SK-N-SH treated with all-trans-retinoic acid at 6 μM for 48 hours (cell line): ENCODE results near the gene ANO6.

Experiments
- ATAC-seq: fragments of 200-7000 bp; cut with Tn5 transposase; 3 replicates; pipeline ENCODE4 v1.9.1; 2020; ENCODE audit warnings: mild to moderate bottlenecking, moderate library complexity
- ARNTL ChIP-seq: fragments of 450-650 bp; formaldehyde crosslinking; IDR thresholded peaks from 2 replicates; pipeline ENCODE4 v1.5.0; 2020; ENCODE audit warnings: low read depth, mild to moderate bottlenecking, moderate library complexity, borderline replicate concordance
- BACH2 ChIP-seq: fragments of 250-450 bp; sonication (Bioruptor Pico); IDR thresholded peaks from 2 replicates; pipeline ENCODE4 v1.9.0; 2021; ENCODE audit warnings: mild to moderate bottlenecking, borderline replicate concordance
- CSDC2 ChIP-seq: fragments of 250-450 bp; sonication (Bioruptor Pico); IDR thresholded peaks from 2 replicates; pipeline ENCODE4 v1.5.0; 2020; ENCODE audit warnings: mild to moderate bottlenecking, moderate library complexity
- ESRRG ChIP-seq: fragments of 250-450 bp; sonication (Bioruptor Pico); IDR thresholded peaks from 2 replicates; pipeline ENCODE4 v1.6.1; 2021; ENCODE audit warnings: mild to moderate bottlenecking
- GLIS3 ChIP-seq: fragments of 250-450 bp; sonication (Bioruptor Pico); IDR thresholded peaks from 2 replicates; pipeline ENCODE4 v1.5.0; 2020; ENCODE audit warnings: mild to moderate bottlenecking, moderate library complexity
- ISL1 ChIP-seq: fragments of 250-450 bp; sonication (Bioruptor Pico); IDR thresholded peaks from 2 replicates; pipeline ENCODE4 v2.1.2; 2022; ENCODE audit warnings: mild to moderate bottlenecking, moderate library complexity
- OSR1 ChIP-seq: fragments of 250-450 bp; sonication (Bioruptor Pico); IDR thresholded peaks from 2 replicates; pipeline ENCODE4 v1.8.0; 2022; ENCODE audit warnings: moderate library complexity, mild to moderate bottlenecking, inconsistent platforms
- PATZ1 ChIP-seq: fragments of 250-450 bp; sonication (Bioruptor Pico); IDR thresholded peaks from 2 replicates; pipeline ENCODE4 v1.8.0; 2020; ENCODE audit warnings: mild to moderate bottlenecking, moderate library complexity, borderline replicate concordance
- PPARA ChIP-seq: fragments of 250-450 bp; sonication (Bioruptor Pico); IDR thresholded peaks from 2 replicates; pipeline ENCODE4 v1.5.0; 2020; ENCODE audit warnings: mild to moderate bottlenecking, borderline replicate concordance
- SNAI2 ChIP-seq: fragments of 250-450 bp; sonication (Bioruptor Pico); IDR thresholded peaks from 2 replicates; pipeline ENCODE4 v1.5.0; 2020; ENCODE audit warnings: mild to moderate bottlenecking, moderate library complexity
- TCF4 ChIP-seq: fragments of 250-450 bp; sonication (Bioruptor Pico); IDR thresholded peaks from 2 replicates; pipeline ENCODE4 v1.8.0; 2021; ENCODE audit warnings: mild to moderate bottlenecking, moderate library complexity, borderline replicate concordance
- TOX ChIP-seq: fragments of 250-450 bp; sonication (Bioruptor Pico); IDR thresholded peaks from 2 replicates; pipeline ENCODE4 v1.8.0; 2021; ENCODE audit warnings: mild to moderate bottlenecking, moderate library complexity, borderline replicate concordance
- ZC3H10 ChIP-seq: fragments of 250-450 bp; sonication (Bioruptor Pico); IDR thresholded peaks from 2 replicates; pipeline ENCODE4 v1.5.1; 2021; ENCODE audit warnings: mild to moderate bottlenecking, moderate library complexity
- ZFP3 ChIP-seq: fragments of 250-450 bp; sonication (Bioruptor Pico); IDR thresholded peaks from 2 replicates; pipeline ENCODE4 v1.5.0; 2020; ENCODE audit warnings: mild to moderate bottlenecking, moderate library complexity
- ZFP30 ChIP-seq: fragments of 450-650 bp; formaldehyde crosslinking; IDR thresholded peaks from 2 replicates; pipeline ENCODE4 v1.5.0; 2022; ENCODE audit warnings: mild to moderate bottlenecking, moderate library complexity
- ZNF565 ChIP-seq: fragments of 450-650 bp; formaldehyde crosslinking; conservative IDR thresholded peaks from 2 replicates; pipeline ENCODE4 v1.5.0; 2020; ENCODE audit warnings: low read depth, mild to moderate bottlenecking, moderate library complexity
- ZNF70 ChIP-seq: fragments of 450-650 bp; formaldehyde crosslinking; IDR thresholded peaks from 2 replicates; pipeline ENCODE4 v1.5.0; 2020; ENCODE audit warnings: mild to moderate bottlenecking, moderate library complexity
- ZNF8 ChIP-seq: fragments of 450-650 bp; formaldehyde crosslinking; IDR thresholded peaks from 2 replicates; pipeline ENCODE4 v1.5.0; 2020; ENCODE audit warnings: mild to moderate bottlenecking, moderate library complexity
- TF ChIP-seq, protein P1 (sequence below): fragments of 250-450 bp; sonication (Bioruptor Pico); IDR thresholded peaks from 2 replicates; pipeline ENCODE4 v1.8.0; 2021; ENCODE audit warnings: low read depth, mild to moderate bottlenecking, moderate library complexity, borderline replicate concordance
- TF ChIP-seq, protein P2 (sequence below): fragments of 250-450 bp; sonication (Bioruptor Pico); IDR thresholded peaks from 2 replicates; pipeline ENCODE4 v1.5.1; 2020; ENCODE audit warnings: low read depth, mild to moderate bottlenecking, moderate library complexity

ANO6 gene

GRCh38 chr12:45349916-45350315 lies 134.0 kb downstream of the ANO6 start:
- peak; percentile 53 for ATAC-seq
- TF ChIP-seq ZC3H10 (CRISPR knock-in tag) (no peak), BACH2 (CRISPR knock-in tag) (no peak), PPARA (no peak), ESRRG (CRISPR knock-in tag) (no peak), ZFP3 (CRISPR knock-in tag) (no peak), ZNF565 (CRISPR knock-in tag) (no peak), PATZ1 (CRISPR knock-in tag) (no peak), OSR1 (CRISPR knock-in tag) (no peak), SNAI2 (no peak), ARNTL (CRISPR knock-in tag) (no peak)
- TF ChIP-seq, protein P1, sequence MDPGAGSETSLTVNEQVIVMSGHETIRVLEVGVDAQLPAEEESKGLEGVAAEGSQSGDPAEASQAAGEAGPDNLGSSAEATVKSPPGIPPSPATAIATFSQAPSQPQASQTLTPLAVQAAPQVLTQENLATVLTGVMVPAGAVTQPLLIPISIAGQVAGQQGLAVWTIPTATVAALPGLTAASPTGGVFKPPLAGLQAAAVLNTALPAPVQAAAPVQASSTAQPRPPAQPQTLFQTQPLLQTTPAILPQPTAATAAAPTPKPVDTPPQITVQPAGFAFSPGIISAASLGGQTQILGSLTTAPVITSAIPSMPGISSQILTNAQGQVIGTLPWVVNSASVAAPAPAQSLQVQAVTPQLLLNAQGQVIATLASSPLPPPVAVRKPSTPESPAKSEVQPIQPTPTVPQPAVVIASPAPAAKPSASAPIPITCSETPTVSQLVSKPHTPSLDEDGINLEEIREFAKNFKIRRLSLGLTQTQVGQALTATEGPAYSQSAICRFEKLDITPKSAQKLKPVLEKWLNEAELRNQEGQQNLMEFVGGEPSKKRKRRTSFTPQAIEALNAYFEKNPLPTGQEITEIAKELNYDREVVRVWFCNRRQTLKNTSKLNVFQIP (CRISPR knock-in tag) = no peak

- no peak for ATAC-seq
- TF ChIP-seq ARNTL (CRISPR knock-in tag) = no peak
These were observed 135.0 kb downstream of the ANO6 start for GRCh38 chr12:45350861-45351260.

- no peak for TF ChIP-seq ZFP3 (CRISPR knock-in tag)
- TF ChIP-seq GLIS3 (CRISPR knock-in tag) = no peak
- TF ChIP-seq ZNF8 (CRISPR knock-in tag) = no peak
- no peak for TF ChIP-seq ISL1 (CRISPR knock-in tag)
- no peak for TF ChIP-seq CSDC2
- TF ChIP-seq ZFP30 (CRISPR knock-in tag) = no peak
- no peak for TF ChIP-seq BACH2 (CRISPR knock-in tag)
- TF ChIP-seq ZNF565 (CRISPR knock-in tag) = no peak
- TF ChIP-seq, protein P2, sequence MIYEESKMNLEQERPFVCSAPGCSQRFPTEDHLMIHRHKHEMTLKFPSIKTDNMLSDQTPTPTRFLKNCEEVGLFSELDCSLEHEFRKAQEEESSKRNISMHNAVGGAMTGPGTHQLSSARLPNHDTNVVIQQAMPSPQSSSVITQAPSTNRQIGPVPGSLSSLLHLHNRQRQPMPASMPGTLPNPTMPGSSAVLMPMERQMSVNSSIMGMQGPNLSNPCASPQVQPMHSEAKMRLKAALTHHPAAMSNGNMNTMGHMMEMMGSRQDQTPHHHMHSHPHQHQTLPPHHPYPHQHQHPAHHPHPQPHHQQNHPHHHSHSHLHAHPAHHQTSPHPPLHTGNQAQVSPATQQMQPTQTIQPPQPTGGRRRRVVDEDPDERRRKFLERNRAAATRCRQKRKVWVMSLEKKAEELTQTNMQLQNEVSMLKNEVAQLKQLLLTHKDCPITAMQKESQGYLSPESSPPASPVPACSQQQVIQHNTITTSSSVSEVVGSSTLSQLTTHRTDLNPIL (CRISPR knock-in tag) = no peak
- no peak for TF ChIP-seq ZNF70 (CRISPR knock-in tag)
- TF ChIP-seq, protein P1 (CRISPR knock-in tag) = no peak
- TF ChIP-seq TOX (CRISPR knock-in tag) = no peak
- TF ChIP-seq OSR1 (CRISPR knock-in tag) = no peak
- no peak for TF ChIP-seq PATZ1 (CRISPR knock-in tag)
- no peak for TF ChIP-seq TCF4 (CRISPR knock-in tag)
- no peak for ATAC-seq
These were observed 136.2 kb downstream of the ANO6 start for GRCh38 chr12:45351921-45352670.
